HG03460 (cell line): Measurements from ENCODE around the gene ZNF335.
"Not testable (repeated sequence)": the region's sequence is repeated elsewhere in the genome, so short reads cannot be mapped to it uniquely, and the experiment has no call there.

ENCODE experiments used
- ATAC-seq: cut with Tn5 transposase; IDR thresholded peaks from one replicate; pipeline ENCODE4 v1.9.1; 2021; ENCODE audit not compliant: unreplicated experiment

ZNF335 gene

DNA sequence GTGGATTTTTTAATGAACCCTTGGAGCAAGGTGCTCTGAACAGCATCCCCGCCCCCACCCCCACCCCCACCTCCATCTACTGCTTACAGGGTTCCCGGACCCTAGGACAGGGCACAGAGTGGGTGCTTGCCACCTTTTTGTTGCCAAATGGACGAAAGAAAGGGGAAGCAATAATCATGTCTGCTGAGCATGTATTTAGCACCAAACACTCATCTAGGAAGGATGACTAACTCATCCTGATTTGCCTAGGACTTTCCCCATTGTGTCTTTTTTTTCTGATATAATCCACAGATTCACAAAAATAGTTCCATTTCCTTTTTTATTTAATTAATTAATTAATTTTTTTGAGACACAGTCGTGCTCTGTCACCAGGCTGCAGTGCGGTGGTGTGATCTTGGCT, 58.9 kb downstream of the ZNF335 start:
- no peak for ATAC-seq

GRCh38 chr20:45912344-45912682, 59.7 kb downstream of the ZNF335 start:
- ATAC-seq, result no peak

GRCh38 chr20:45911486-45912343, 60.3 kb downstream of the ZNF335 start, which contains the start of gene PLTP:
Gene PLTP, minus strand, starts transcription at chr20:45912155. Its CDS starts 703 bp downstream, at chr20:45911452.
- ATAC-seq, result no peak

GRCh38 chr20:45910670-45911485, 61.1 kb downstream of the ZNF335 start:
- ATAC-seq, result peak; percentile 93

DNA sequence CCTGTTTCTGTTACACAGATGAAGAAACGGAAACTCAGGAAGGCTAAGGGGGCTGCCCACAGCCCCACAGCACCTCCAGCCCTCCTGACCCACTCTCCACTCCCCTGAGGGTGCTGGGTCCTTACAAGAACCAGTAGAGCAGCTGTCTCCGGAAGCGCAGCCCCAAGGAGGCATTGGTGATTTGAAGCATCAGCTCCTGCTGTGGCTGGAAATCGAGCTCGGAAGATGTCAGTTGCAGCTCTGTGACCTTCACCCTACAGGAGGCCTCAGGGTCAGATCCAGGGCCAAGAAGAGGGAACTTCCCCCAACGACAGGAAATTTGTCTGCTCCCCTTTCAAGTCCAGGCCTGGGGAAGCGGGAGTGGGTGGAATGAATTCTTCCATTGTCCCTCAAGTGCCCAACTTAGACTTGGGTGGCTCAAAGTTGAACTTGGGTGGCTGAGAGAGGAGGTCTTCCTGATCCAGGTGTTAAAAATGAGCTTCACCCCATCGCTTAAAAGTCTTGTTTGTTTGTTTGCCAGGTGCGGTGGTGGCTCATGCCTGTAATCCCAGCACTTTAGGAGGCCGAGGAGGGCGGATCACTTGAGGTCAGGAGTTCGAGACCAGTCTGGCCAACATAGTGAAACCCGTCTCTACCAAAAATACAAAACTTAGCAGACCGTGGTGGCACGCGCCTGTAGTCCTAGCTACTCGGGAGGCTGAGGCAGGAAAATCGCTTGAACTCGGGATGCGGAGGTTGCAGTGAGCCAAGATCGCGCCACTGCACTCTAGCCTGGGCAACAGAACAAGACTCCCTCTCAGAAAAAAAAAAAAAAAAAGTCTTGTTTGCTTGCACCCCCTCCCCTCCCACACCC, 62.0 kb downstream of the ZNF335 start:
- ATAC-seq, result no peak

DNA sequence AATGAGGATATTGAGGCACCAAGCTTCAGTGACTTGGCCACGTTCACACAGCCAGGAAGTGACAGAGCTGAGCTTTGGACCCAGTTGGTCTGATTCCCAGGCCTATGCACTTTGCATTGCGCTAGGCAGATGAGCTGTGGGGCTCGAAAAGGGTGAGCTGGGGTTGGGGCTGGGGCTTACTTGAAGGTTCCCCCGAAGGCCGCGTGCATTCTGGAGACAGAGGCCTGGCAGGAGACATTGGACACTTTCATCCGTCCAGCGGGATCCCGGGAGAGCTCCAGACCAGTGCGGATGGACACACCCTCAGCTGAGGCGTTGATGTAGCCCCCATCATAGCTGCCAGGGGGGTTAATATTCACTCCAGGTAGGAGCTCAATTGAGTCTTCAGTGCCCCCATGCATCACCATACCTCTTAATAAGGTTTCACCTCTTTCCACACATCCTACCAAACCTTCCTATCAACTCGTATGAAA, 62.6 kb downstream of the ZNF335 start:
- no peak for ATAC-seq

DNA sequence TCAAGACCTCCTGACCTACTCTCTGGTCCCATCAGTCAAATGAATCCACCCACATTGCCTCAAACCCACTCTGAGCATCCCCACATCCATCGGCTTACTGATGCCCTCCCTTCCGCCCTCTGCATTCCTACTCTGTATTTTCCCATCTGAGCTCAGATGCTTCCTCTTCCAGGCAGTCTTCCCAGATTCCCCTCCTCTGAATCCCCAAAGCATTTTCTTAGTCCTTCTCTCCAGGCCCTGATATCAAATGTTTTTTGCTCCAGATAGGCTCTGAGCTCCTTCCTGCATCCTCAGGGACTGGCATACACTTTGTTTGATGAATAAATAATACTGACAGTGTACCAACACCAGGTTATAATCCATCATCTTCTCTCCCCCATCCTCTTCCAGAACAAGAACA, 63.9 kb downstream of the ZNF335 start:
- ATAC-seq, result no peak

DNA sequence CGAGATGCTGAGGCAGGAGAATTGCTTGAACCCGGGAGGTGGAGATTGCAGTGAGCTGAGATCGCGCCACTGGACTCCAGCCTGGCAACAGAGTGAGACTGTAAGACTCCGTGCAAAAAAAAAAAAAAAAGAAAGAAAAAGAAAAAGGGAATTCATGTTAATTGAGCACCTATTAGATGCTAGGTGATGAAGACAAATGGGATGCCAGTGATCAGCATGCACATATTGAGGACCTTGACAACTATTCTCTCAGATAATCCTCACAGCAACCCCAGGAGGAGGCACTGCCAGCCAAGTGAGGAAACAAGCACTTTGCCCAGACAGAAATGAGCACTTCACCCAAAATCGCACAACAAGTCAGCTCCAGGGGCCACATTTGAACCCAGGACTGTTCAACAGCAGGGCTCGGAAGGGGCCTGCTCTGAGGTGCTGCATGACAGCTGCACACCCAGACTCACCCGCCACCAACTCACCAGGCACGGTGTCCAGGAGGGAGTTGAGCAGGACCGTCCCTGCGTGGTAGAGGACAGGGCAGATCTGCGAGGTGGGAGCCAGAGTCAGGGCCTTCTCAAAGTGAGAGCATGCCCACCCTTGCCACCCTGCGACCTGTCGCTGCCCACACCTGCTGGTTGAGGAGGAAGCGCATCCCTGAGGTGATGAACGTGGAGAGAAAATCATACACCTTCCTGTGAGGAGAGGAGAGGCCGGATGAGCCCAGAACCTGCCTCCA, 64.6 kb downstream of the ZNF335 start:
- ATAC-seq, result no peak

GRCh38 chr20:45905505-45906079, 66.4 kb downstream of the ZNF335 start:
- ATAC-seq, result no peak

- ATAC-seq, result no peak
Observed at GRCh38 chr20:45904583-45905504, 67.2 kb downstream of the ZNF335 start.

DNA sequence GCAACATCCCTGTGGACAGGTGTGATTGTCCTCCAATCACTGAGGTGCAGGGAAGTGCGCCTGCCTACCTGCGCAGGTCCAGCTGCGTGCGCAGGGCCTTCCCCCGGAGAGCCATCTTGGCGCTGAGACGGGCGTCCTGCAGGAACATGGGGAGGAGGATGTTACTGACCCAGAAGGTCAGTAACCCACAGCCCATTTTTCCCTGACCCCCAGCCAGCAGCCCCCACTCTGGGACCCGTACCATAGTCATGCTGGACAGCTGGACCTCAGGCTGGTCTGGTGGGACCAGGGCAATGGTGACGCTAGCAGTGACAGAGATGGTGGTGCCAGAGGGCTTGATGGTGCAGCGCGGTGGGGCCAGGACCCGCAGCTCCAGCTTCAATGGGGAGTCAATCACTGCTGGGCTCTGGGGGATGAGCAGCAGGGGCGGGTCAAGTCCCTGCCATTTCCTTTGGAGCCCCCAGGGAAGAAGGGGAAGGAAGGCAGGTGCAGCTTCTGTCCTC, 69.8 kb downstream of the ZNF335 start:
- ATAC-seq, result no peak

DNA sequence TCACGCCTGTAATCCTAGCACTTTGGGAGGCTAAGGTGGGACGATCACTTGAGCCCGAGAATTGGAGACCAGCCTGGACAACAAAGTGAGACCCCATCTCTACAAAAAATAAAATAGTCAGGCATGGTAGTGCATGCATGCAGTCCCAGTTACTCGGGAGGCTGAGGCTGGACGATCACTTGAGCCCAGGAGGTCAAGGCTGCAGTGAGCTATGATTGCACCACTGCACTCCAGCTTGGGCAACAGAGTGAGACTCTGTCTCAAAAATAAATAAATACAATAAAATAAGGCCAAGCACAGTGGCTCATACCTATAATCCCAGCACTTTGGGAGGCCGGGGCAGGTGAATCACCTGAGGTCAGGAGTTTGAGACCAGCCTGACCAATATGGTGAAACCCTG, 70.7 kb downstream of the ZNF335 start:
- ATAC-seq, result not testable (repeated sequence)

DNA sequence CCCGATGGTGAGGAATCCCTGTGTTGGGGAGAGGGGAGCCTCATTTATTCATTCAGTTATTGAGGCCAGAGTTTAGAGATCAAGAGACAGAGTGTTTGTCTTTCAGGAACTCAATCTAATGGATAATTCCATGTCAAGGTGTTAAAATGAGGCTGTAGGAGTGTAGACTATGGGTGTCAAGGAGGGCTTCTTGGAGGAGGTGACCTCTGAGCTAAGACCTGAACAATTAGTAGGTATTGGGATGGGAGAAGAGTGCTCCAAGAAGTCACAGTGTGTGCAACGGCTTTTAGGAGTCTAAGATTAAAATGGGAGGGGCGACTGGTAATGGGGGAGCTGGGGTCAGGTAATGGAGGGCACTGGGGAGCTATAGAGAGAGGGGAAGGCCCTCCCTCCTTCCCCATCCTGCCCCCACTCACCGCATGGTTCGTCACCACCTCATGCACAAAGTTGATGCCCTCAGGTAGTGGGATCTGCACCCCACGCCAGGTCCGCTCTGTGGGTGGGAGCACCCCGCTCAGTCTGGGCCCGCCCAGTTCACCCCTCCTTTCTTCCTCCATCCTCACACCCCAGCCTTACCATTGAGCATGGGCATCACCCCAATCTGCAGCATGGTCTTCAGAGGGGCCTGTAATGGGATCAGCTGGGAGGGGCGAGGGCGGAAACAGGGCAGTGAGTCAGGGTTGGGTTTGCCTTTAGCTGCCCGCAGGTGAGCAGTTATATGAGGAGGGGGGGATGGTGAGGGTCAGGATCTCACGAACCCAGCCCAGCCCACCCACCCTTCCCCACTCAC, 72.8 kb downstream of the ZNF335 start:
- no peak for ATAC-seq
